ENCODE data around the gene LRRIQ1. TPM values are rescaled to one million over a fixed set of nuclear protein-coding genes. Genes with fewer than 3 reads are reported as not detected.

Gene LRRIQ1
- total RNA-seq, 1 experiment from 2014 or later: 0.39 TPM

DNA sequence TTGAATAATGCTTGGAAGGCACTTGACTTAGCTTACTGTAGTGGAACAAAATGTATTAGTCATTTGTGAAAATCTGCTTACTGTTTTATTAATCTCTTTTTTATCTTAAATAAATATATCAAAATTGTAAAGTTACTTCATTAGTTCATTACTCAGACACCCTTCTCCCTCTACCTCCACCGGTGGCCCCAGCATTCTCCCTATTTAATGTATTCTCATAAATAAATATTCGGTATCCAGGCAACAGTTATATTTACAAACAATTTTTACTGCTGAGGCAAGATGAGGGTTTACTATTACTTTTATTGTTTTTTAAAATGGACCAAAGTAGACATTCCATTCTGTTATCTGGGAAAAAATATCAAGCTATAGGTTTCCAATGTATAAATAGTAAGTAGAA, 224.3 kb downstream of the LRRIQ1 start:
- Histone ChIP-seq H3K4ac (ENCODE audit: low read depth, low read length) (no peak overlapping the region), H2BK12ac (ENCODE audit: insufficient read length, low read depth, low read length) (no peak overlapping the region), H3K27ac (ENCODE audit: insufficient read length, low read depth, low read length) (no peak overlapping the region), H4K91ac (ENCODE audit: insufficient read length, low read depth, low read length) (no peak overlapping the region), H3K79me1 (ENCODE audit: insufficient read depth, low read depth, low read length, poor library complexity, severe bottlenecking) (no peaks in the 10 kb centered on the region), H3K23ac (ENCODE audit: insufficient read length, low read depth, low read length) (no peak overlapping the region), H2AK5ac (ENCODE audit: insufficient read length, low read length) (no peak overlapping the region), H4K5ac (ENCODE audit: insufficient read length, low read depth, low read length) (no peak overlapping the region), H3K4me2 (ENCODE audit: insufficient read depth, insufficient read length, low read length) (no peak overlapping the region), H3K27me3 (ENCODE audit: insufficient read depth, low read length) (no peaks in the 10 kb centered on the region), H3K14ac (ENCODE audit: insufficient read depth, low read length) (no peak overlapping the region), H3K23me2 (ENCODE audit: insufficient read length, low read depth, low read length, poor library complexity, severe bottlenecking) (no peaks in the 10 kb centered on the region), H2BK20ac (ENCODE audit: low read depth, low read length, poor library complexity, severe bottlenecking) (no peak overlapping the region), H3K56ac (ENCODE audit: insufficient read length, low read depth, low read length) (no peak overlapping the region), H3K9ac (ENCODE audit: extremely low read depth, insufficient read length, low read length) (no peak overlapping the region), H2BK15ac (ENCODE audit: low read depth, low read length) (no peak overlapping the region), H2BK120ac (ENCODE audit: low read depth, low read length, poor library complexity, severe bottlenecking) (no peak overlapping the region), H4K8ac (replicated peaks; ENCODE audit: insufficient read length, low read depth, low read length) (no peak overlapping the region), H3K18ac (ENCODE audit: insufficient read length, low read depth, low read length) (no peak overlapping the region), H3K9me3 (ENCODE audit: control insufficient read depth, low read depth, low read length) (no peaks in the 10 kb centered on the region), H2BK5ac (ENCODE audit: insufficient read length, low read length) (no peak overlapping the region), H4K20me1 (ENCODE audit: control insufficient read depth, insufficient read depth, insufficient read length) (no peaks in the 10 kb centered on the region), H3T11ph (ENCODE audit: low read length) (no peak overlapping the region), H3K4me1 (ENCODE audit: insufficient read depth, low read length) (no peaks in the 10 kb centered on the region), H2AFZ (ENCODE audit: low read length) (no peak overlapping the region), H3K79me2 (ENCODE audit: insufficient read depth, low read length) (no peaks in the 10 kb centered on the region)
- Mint-ChIP-seq H3K9me3 (no peaks in the 10 kb centered on the region), H3K4me1 (no peaks in the 10 kb centered on the region), H3K36me3 (ENCODE audit: insufficient read depth in 1 of 3, low read depth in 3 of 3) (no peaks in the 10 kb centered on the region), H3K27me3 (ENCODE audit: low read depth) (no peaks in the 10 kb centered on the region), H3K4me3 (no peak overlapping the region), H3K27ac (no peak overlapping the region)
- no peak for DNase-seq
- TF ChIP-seq, protein P1, sequence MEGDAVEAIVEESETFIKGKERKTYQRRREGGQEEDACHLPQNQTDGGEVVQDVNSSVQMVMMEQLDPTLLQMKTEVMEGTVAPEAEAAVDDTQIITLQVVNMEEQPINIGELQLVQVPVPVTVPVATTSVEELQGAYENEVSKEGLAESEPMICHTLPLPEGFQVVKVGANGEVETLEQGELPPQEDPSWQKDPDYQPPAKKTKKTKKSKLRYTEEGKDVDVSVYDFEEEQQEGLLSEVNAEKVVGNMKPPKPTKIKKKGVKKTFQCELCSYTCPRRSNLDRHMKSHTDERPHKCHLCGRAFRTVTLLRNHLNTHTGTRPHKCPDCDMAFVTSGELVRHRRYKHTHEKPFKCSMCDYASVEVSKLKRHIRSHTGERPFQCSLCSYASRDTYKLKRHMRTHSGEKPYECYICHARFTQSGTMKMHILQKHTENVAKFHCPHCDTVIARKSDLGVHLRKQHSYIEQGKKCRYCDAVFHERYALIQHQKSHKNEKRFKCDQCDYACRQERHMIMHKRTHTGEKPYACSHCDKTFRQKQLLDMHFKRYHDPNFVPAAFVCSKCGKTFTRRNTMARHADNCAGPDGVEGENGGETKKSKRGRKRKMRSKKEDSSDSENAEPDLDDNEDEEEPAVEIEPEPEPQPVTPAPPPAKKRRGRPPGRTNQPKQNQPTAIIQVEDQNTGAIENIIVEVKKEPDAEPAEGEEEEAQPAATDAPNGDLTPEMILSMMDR (conservative IDR thresholded peaks at IDR 0.05): no peak
- WGBS (ENCODE audit: extremely low coverage, insufficient read length, low lambda C conversion rate): no CpG with 5 or more reads among the region's 2 CpGs
